Gastroesophageal sphincter (tissue), 4 donors: ENCODE data around the gene SLC12A4. TPM values are rescaled to one million over a fixed set of nuclear protein-coding genes. Genes with fewer than 3 reads are reported as not detected.

ENCODE experiments used
- ATAC-seq: fragments of 150-250 bp; one replicate; pipeline ENCODE4 v1.9.1; 2016; ENCODE audit warnings: mild to moderate bottlenecking, moderate library complexity
- H3K27ac ChIP-seq, 4 donors: fragments of 200-600 bp; sonication (generic) in 3 of 4; 1 replicate in 3 of 4; 2 replicates in 1 of 4; pipeline ENCODE4 v1.5.1; 2016 to 2019
- H3K27me3 ChIP-seq: fragments of 200-600 bp; sonication (generic); one replicate; pipeline ENCODE4 v1.5.1; 2019
- H3K36me3 ChIP-seq, 2 donors: fragments of 200-600 bp; sonication (generic); one replicate each; pipeline ENCODE4 v1.5.1; 2019; ENCODE audit warnings: control low read depth in 1 of 2
- H3K4me1 ChIP-seq, 3 donors: fragments of 200-600 bp; sonication (generic); 1 replicate in 2 of 3; 2 replicates in 1 of 3; pipeline ENCODE4 v1.5.1; 2016 to 2019; ENCODE audit warnings: control low read depth in 2 of 3
- H3K4me3 ChIP-seq, 2 donors: fragments of 200-600 bp; sonication (generic); one replicate each; pipeline ENCODE4 v1.5.1; 2019; ENCODE audit warnings: mild to moderate bottlenecking in 1 of 2, moderate library complexity in 1 of 2
- H3K9me3 ChIP-seq, 3 donors: fragments of 200-600 bp; sonication (generic); one replicate each; pipeline ENCODE4 v1.5.1; 2017 to 2019; ENCODE audit warnings: control low read depth in 2 of 3
- EP300 ChIP-seq: sonication (generic); formaldehyde crosslinking; IDR thresholded peaks from one replicate; pipeline ENCODE4 v1.6.1; 2017; ENCODE audit warnings: antibody characterized with exemption, mild to moderate bottlenecking
- POLR2A ChIP-seq, 2 donors: fragments of 450-650 bp; IDR thresholded peaks; one replicate each; pipeline ENCODE4 v1.6.1; 2017; ENCODE audit warnings: antibody characterized with exemption in 2 of 2, mild to moderate bottlenecking in 2 of 2, moderate library complexity in 1 of 2
- POLR2AphosphoS5 ChIP-seq: sonication (generic); formaldehyde crosslinking; IDR thresholded peaks from one replicate; pipeline ENCODE4 v1.6.1; 2017; ENCODE audit warnings: antibody characterized with exemption
- WGBS, 2 donors: methylation state at CpG; one replicate each; pipeline ENCODE4 v1.1.5; 2018; ENCODE audit warnings: low coverage in 1 of 2; 5-methylcytosine and 5-hydroxymethylcytosine counted together
- small RNA-seq, 4 donors: library from RNA; depleted of rRNA; stranded (forward); fragments of <200 nt; gene quantifications; one replicate each; pipeline ENCODE3, GENCODE V24; 2016
- total RNA-seq, 4 donors: library from RNA; depleted of rRNA; stranded (reverse); fragments of >200 nt; gene quantifications; one replicate each; pipeline ENCODE4 v1.1.0, GENCODE V29; 2016
- TF ChIP-seq, protein P1 (sequence below), 4 experiments: fragments of 200-600 bp in 2 of 4; fragments of 450-650 bp in 2 of 4; sonication (generic) in 1 of 4; IDR thresholded peaks; one replicate each; pipeline ENCODE4 v1.5.1; 2017 to 2019; ENCODE audit warnings: antibody characterized with exemption in 4 of 4, mild to moderate bottlenecking in 2 of 4, moderate library complexity in 2 of 4

SLC12A4 gene
- total RNA-seq, 4 donors from 2014 or later: 54.7 to 121 (median 64.0) TPM

DNA sequence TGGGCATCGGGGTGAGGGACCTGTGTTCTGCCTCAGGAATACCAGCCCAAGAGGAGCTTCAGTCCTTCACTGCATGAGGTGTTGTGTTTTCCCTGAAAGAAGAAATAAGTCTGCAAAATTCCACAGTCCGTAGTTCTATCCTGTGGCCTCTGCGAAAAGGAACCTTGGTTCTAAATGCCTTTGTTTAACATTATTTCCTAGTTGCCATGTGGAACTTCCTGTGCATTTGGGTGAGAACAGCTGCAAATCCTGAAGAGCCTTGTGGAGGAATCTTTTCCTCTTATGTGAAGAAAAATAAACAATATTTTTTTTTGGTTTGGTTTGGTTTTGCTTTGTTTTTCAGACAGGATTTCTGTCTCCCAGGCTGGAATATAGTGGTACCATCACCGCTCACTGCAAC, 65.6 kb downstream of the SLC12A4 start:
- Histone ChIP-seq H3K4me3 (no peak overlapping the region), H3K27me3 (no peaks in the 10 kb centered on the region), H3K27ac (no peak overlapping the region), H3K36me3 (peaks cover 0 to 28% of the 10 kb centered on the region in 2 donors), H3K9me3 (no peaks in the 10 kb centered on the region), H3K4me1 (peaks cover 0 to 11% (median 3%) of the 10 kb centered on the region in 3 donors)
- 70 to 90% methylated on average over 3 of the region's 4 CpGs for WGBS, 2 donors
- TF ChIP-seq POLR2AphosphoS5: no peak
- TF ChIP-seq, protein P1, sequence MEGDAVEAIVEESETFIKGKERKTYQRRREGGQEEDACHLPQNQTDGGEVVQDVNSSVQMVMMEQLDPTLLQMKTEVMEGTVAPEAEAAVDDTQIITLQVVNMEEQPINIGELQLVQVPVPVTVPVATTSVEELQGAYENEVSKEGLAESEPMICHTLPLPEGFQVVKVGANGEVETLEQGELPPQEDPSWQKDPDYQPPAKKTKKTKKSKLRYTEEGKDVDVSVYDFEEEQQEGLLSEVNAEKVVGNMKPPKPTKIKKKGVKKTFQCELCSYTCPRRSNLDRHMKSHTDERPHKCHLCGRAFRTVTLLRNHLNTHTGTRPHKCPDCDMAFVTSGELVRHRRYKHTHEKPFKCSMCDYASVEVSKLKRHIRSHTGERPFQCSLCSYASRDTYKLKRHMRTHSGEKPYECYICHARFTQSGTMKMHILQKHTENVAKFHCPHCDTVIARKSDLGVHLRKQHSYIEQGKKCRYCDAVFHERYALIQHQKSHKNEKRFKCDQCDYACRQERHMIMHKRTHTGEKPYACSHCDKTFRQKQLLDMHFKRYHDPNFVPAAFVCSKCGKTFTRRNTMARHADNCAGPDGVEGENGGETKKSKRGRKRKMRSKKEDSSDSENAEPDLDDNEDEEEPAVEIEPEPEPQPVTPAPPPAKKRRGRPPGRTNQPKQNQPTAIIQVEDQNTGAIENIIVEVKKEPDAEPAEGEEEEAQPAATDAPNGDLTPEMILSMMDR (IDR thresholded peaks at IDR 0.05): no peak
- TF ChIP-seq POLR2A (IDR thresholded peaks at IDR 0.05): no peak
- no peak for TF ChIP-seq EP300
- ATAC-seq: no peak

DNA sequence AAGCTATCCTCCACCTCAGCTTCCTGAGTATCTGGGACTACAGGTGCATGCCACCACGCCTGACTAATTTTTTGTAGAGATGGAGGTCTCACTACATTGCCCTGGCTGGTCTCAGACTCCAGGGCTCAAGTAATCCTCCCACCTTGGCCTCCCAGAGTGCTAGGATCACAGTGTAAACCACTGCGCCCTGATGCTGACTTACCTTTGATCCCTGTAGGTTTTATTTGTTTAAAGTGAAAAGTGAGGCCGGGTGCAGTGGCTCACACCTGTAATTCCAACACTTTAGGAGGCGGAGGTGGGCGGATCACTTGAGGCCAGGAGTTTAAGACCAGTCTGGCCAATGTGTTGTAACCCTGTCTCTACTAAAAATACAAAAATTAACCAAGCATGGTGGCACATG, 66.7 kb downstream of the SLC12A4 start:
- TF ChIP-seq, protein P1 (IDR thresholded peaks at IDR 0.05): no peak
- no peak for TF ChIP-seq POLR2A (IDR thresholded peaks at IDR 0.05)
- TF ChIP-seq EP300: no peak
- TF ChIP-seq POLR2AphosphoS5: no peak
- 73 to 83% methylated on average over 1 to 3 of the region's 5 CpGs for WGBS, 2 donors
- peaks cover 0 to 22% (median 12%) of the 10 kb centered on the region in 3 donors for H3K4me1 ChIP-seq
- H3K36me3 ChIP-seq: peaks cover 0 to 28% of the 10 kb centered on the region in 2 donors
- no peaks in the 10 kb centered on the region for H3K9me3 ChIP-seq
- no peak overlapping the region for H3K4me3 ChIP-seq
- no peak overlapping the region for H3K27ac ChIP-seq
- no peaks in the 10 kb centered on the region for H3K27me3 ChIP-seq
- no peak for ATAC-seq

DNA sequence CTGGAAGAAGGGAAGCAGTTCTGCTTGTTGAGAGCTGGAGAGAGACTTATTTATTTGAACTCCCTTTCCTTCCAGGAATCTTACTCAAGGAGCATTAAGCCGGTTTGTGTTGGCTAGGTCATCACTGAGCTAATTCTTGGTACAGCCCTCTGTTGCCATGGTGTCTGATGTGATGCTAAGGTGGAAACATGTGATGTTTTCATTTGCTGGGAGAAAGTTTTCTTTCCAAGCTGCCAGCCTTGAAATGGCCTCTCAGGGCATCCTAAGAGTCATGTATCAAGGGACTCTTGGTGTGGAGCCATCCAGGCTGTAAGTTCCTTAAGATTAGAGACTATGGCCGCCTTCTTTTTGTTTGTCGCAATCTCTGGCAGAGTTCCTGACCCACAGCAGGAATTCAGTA, 71.2 kb downstream of the SLC12A4 start:
- Histone ChIP-seq H3K9me3 (no peaks in the 10 kb centered on the region), H3K4me1 (peaks cover 7 to 61% (median 26%) of the 10 kb centered on the region in 3 donors)
- WGBS, 2 donors: 60% methylated on average over 3 of the region's 3 CpGs; no CpG with 5 or more reads in 1 of the 2 donors

DNA sequence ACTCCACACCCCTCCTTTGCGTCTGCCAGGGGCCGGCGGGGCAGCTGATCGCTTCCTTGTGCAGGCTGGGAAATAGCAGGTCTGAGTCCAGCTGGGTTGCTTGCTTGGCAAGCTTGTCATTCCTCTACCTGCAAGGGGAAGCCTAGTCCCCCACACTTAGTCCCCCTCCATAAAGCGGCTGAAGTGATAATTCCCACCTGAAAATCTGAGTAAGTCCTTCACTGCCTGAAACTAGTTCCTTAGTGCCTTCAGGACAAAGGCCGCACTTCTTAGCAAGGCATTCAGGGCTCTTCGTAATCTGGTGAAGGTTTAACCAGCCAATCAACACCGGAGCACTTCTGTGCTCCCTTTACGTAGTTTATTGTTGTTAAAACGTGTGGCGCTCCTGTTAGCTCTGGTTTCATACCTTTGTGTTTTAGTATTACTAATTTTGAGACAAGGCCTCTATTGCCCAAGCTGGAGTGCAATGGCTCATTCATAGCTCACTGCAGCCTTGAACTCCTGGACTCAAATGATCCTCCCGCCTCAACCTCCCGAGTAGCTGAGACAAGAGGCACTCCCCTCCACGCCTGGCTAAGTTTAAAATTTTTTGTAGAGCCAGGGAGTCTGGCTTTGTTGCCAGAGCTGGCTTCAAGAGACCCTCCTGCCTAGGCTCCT, 74.6 kb downstream of the SLC12A4 start:
- H3K4me1 ChIP-seq: peaks cover 7 to 62% (median 26%) of the 10 kb centered on the region in 3 donors
- ATAC-seq: no peak
- H3K4me3 ChIP-seq: peak overlapping the region; percentile 92 to 98
- no peaks in the 10 kb centered on the region for H3K9me3 ChIP-seq
- no peaks in the 10 kb centered on the region for H3K36me3 ChIP-seq
- H3K27ac ChIP-seq: peak overlapping the region; percentile 96 to 99 (median 98)
- no peaks in the 10 kb centered on the region for H3K27me3 ChIP-seq
- 9 to 25% methylated on average over 5 to 11 of the region's 14 CpGs for WGBS, 2 donors
- TF ChIP-seq, protein P1 (IDR thresholded peaks at IDR 0.05): no peak
- no peak for TF ChIP-seq POLR2AphosphoS5
- no peak for TF ChIP-seq POLR2A (IDR thresholded peaks at IDR 0.05)
- no peak for TF ChIP-seq EP300

More for the DNA sequence above, 71.2 kb downstream of the SLC12A4 start:
- Histone ChIP-seq H3K27ac (peak overlapping the region in 3 of 4 donors; percentile 41 to 69 (median 53)), H3K27me3 (no peaks in the 10 kb centered on the region), H3K36me3 (peaks cover 0 to 13% of the 10 kb centered on the region in 2 donors), H3K4me3 (no peak overlapping the region)
- no peak for TF ChIP-seq POLR2A (IDR thresholded peaks at IDR 0.05)
- TF ChIP-seq POLR2AphosphoS5: peak; percentile 22
- peak; percentile 41 for ATAC-seq

Small RNA genes lying within 50 kb of the gene (small RNA-seq; reads per million reads assigned to genes)
- 0 reads per million in 4 donors for gene RNU6-359P

Other genes with a start within 250 kb of the SLC12A4 start
- gene GFOD2, start 249.3 kb downstream of the SLC12A4 start, total RNA-seq: 10 to 100 TPM; 16.3 to 24.9 (median 20.1) TPM
- gene RANBP10, start 162.1 kb downstream of the SLC12A4 start, total RNA-seq: 10 to 100 TPM in 1 of 4 donors, 1 to 10 TPM in 3; 6.0 to 12.3 (median 8.4) TPM
- gene TSNAXIP1, start 161.7 kb downstream of the SLC12A4 start, total RNA-seq: 1 to 10 TPM in 3 of 4 donors, under 1 TPM in 1; 0.89 to 2.4 (median 1.6) TPM
- gene THAP11, start 126.3 kb downstream of the SLC12A4 start, total RNA-seq: 10 to 100 TPM; 52.6 to 78.0 (median 76.0) TPM
- 100 to 1,000 TPM in 3 of 4 donors, 10 to 100 TPM in 1; 90.0 to 194 (median 113) TPM for gene NUTF2, start 121.7 kb downstream of the SLC12A4 start, total RNA-seq
- 10 to 100 TPM; 15.4 to 44.2 (median 35.3) TPM for gene CENPT, start 120.9 kb downstream of the SLC12A4 start, total RNA-seq
- 10 to 100 TPM; 43.8 to 72.6 (median 53.5) TPM for gene EDC4, start 95.6 kb downstream of the SLC12A4 start, total RNA-seq
- 1 to 10 TPM in 2 of 4 donors, not detected in 2; 1.2 to 2.4 TPM for gene NRN1L, start 83.8 kb downstream of the SLC12A4 start, total RNA-seq
- gene PSKH1, start 75.4 kb downstream of the SLC12A4 start, total RNA-seq: 10 to 100 TPM; 14.7 to 32.3 (median 23.4) TPM
- 1 to 10 TPM in 2 of 4 donors, not detected in 2; 1.2 to 5.0 TPM for gene CTRL, start 36.8 kb downstream of the SLC12A4 start, total RNA-seq
- gene PSMB10, start 31.8 kb downstream of the SLC12A4 start, total RNA-seq: 10 to 100 TPM; 26.5 to 33.8 (median 32.6) TPM
- gene LCAT, start 24.5 kb downstream of the SLC12A4 start, total RNA-seq: 10 to 100 TPM; 10.8 to 25.8 (median 15.9) TPM
- 1 to 10 TPM in 1 of 4 donors, not detected in 3; 1.4 TPM for gene DPEP3, start 11.9 kb upstream of the SLC12A4 start, total RNA-seq
- 1 to 10 TPM; 1.0 to 3.0 (median 1.8) TPM for gene DPEP2, start 30.8 kb upstream of the SLC12A4 start, total RNA-seq
- not detected for gene DPEP2NB, start 47.3 kb upstream of the SLC12A4 start, total RNA-seq
- gene DDX28, start 54.6 kb upstream of the SLC12A4 start, total RNA-seq: 10 to 100 TPM in 1 of 4 donors, 1 to 10 TPM in 3; 6.5 to 10.4 (median 8.0) TPM
- gene DUS2, start 54.6 kb upstream of the SLC12A4 start, total RNA-seq: 10 to 100 TPM in 1 of 4 donors, 1 to 10 TPM in 3; 7.2 to 15.0 (median 8.7) TPM
- gene NFATC3, start 116.7 kb upstream of the SLC12A4 start, total RNA-seq: 10 to 100 TPM; 42.4 to 50.6 (median 49.3) TPM